Dedifferentiated amniotic fluid mesenchymal stem cell (primary cell): ENCODE results near the gene PLEK2.

ENCODE experiments used
- DNase-seq: peaks from one replicate; pipeline ENCODE4 v3.0.0-alpha.2; 2016; ENCODE audit errors: extremely low spot score

The PLEK2 gene

DNA sequence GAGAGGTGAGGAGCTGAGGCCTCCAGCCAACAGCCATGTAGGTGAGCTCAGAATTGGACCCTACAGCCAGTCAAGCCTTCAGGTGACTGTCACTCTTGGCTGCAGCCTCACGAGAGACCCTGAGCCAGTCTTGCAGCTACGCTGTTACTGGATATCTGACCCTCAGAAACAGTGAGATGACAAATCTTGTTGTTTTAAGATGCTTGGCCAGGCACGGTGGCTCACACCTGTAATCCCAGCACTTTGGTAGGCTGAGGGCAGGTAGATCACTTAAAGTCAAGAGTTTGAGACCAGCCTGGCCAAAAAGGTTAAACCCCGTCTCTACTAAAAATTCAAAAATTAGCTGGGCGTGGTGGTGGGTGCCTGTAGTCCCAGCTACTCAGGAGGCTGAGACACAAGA lies 6.2 kb downstream of the PLEK2 start:
- DNase-seq = no peak

DNA sequence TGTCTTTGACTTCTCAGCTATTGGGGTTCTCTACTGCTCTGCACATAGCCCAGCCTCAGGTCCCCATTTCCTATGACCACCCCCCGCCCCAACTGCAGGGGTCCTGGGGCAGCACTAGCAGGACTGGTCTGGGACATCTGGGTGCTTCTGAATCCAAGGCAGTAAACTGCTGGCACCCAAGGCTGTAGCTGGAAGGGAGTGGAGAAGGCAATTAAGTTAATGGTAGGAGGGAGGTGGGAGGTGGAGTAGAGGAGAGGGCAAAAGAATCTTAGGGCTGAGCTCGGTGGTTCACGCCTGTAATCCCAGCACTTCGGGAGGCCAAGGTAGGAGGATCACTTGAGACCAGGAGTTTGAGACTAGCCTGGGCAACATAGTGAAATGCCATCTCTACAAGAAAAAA lies 11.5 kb downstream of the PLEK2 start:
- no peak for DNase-seq

GRCh38 chr14:67397536-67397935 lies 14.4 kb downstream of the PLEK2 start:
- DNase-seq = no peak

- no peak for DNase-seq
Measured at GRCh38 chr14:67396381-67396970, 15.5 kb downstream of the PLEK2 start.

- no peak for DNase-seq
Measured at GRCh38 chr14:67395876-67396189, 16.1 kb downstream of the PLEK2 start.

DNA sequence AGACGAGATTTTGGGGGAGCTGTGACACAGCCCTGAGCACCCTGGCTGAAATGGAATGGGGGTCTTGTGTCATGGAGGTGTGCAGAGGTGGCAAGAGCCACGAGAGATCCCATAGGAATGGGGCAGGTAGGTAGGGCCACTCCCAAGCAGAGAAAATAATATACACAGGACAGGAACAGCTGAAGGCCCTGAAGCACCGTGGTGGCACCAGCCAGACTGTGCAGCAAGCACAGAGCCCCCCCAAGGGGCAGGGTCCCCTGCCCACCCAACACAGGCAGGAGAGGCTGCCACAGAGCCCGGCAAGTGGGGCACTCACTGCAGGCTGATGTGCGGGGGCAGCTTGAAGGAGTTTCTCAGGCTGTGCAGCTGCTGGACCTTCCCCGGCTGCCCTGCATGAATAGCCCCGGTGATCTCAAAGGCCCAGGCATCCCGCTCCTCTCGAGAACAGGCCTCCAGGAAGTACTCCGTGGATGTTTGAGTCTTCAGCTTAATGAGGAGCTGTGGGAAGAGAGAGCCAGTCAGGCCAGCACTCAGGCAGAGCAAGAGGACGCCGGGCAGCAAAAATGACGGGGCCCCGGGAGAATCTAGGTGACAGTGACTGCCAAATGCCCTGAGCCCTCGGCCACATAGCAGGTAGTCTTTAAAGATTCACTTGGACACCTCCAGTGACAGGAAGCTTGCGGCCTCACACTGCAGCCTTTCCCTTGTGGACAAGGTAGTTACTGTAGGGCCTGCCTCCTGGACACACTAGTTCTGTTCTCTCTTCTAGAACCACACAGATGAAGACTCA lies 16.7 kb downstream of the PLEK2 start:
- DNase-seq = no peak

- DNase-seq = no peak
Measured at GRCh38 chr14:67393689-67394088, 18.3 kb downstream of the PLEK2 start.

DNA sequence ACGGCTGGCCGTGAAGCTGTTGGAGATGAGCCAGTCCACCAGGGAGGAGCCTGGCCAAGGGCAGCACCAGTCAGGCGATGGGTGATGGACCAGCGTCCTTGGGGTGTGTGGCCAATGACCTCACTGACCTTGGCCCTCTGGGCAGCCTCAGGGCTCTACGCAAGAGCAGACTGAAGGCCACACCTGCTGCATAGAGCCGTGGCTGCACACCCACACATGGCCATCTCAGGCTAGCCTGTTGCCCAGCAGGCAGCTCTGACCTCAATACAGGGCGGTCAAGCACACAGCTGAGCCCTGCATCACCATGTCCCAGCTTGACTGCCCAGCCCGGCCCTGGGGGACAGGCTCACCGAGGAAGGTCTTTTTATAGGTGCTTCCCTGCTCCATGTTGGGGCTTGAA lies 19.2 kb downstream of the PLEK2 start:
- DNase-seq = no peak

- DNase-seq = no peak
Measured at GRCh38 chr14:67392123-67392522, 19.8 kb downstream of the PLEK2 start.

- DNase-seq = no peak
Measured at GRCh38 chr14:67391268-67391667, 20.7 kb downstream of the PLEK2 start.

DNA sequence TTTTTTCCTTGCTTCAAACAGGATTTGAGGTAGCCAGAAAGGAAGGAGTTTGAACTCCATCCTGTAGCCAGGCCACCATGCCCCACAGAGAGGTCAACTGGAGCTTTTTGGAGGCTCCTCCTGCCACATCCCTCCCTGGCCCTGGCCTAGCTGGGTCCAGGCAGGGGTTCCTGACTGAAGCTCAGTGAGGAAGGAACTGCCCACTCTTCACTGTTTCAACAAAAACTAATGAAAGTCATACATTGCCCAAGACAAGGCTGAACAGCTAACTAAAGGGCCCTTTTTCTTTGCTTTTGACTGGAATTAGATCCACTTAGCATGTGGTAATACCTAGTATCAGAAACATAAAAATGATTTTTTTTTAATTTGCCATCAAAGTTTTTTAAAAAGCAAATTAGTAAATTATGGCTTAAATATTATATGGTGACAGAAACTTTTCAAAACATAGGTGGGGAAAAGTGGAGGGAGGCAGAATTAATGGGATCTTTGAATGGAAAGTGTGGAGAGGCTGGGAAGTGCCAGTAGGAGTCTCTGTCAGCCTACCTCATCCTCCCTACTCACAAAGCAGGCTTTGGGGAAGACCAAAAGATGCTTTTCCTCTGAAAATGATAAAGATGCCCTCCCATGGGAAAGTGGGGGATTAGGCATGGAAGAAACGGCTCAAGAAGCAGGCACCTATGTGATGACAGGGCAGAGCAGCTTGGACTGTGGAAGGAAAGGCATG lies 22.0 kb downstream of the PLEK2 start:
- no peak for DNase-seq

DNA sequence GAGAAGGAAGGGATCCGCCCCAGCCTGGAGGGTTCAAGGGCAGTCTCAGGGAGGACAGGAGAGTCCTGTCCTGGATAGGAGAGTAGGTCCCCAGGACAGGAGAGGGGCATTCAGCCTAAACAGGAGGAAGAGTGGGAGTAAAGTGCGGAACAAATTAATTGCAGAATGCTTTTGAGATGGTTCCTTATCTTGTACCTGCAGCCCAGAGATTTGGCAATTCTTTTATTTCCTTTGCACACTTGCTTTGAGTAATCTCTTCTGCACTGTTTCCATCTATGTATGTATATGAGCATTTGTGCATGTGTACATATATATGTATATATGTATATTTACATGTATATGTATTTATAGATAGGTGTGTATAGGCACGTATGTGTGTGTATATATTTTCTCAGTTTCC lies 22.7 kb downstream of the PLEK2 start:
- no peak for DNase-seq

GRCh38 chr14:67387195-67387594 lies 24.8 kb downstream of the PLEK2 start:
- DNase-seq = no peak

GRCh38 chr14:67385618-67386017 lies 26.3 kb downstream of the PLEK2 start:
- DNase-seq = no peak

DNA sequence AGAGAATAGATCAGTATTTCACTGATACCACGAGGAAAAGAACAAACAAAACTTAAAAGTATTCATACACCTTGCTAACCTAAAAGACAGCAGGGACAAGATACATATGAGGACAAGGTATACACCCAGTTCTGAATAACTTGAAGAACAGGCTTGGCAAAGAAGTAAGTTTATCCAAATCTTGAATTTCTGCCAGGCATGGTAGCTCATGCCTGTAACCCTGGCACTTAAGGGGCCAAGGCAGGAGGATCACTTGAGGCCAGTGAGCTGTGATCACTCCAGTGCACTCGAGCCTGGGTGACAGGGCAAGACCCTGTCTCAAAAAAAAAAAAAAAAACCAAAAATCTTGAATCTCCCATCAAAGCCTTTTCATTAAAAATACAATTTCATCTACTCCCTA lies 26.8 kb downstream of the PLEK2 start:
- no peak for DNase-seq

DNA sequence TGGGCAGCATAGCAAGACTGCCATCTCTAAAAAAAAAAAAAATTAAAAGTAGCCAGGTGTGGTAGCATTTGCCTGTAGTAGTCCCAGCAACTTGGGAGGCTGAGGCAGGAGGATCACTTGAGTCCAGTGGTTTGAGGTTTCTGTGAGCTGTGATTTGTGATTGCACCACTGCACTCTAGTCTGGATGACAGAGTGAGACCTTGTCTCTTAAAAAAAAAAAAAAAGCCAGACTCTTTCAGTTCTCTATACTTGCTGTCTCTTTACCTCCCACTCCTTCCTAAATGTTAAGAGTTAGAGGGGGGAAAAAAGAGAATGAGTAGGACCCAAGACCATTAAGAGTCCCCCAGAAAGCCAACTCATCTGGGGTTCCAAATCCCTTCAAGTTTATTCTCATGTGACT lies 34.0 kb downstream of the PLEK2 start:
- DNase-seq = no peak

GRCh38 chr14:67373347-67373746 lies 38.6 kb downstream of the PLEK2 start:
- no peak for DNase-seq

GRCh38 chr14:67372833-67373232 lies 39.1 kb downstream of the PLEK2 start:
- no peak for DNase-seq

GRCh38 chr14:67371247-67372148 lies 40.5 kb downstream of the PLEK2 start:
- no peak for DNase-seq

GRCh38 chr14:67370830-67371229 lies 41.1 kb downstream of the PLEK2 start:
- DNase-seq = no peak

DNA sequence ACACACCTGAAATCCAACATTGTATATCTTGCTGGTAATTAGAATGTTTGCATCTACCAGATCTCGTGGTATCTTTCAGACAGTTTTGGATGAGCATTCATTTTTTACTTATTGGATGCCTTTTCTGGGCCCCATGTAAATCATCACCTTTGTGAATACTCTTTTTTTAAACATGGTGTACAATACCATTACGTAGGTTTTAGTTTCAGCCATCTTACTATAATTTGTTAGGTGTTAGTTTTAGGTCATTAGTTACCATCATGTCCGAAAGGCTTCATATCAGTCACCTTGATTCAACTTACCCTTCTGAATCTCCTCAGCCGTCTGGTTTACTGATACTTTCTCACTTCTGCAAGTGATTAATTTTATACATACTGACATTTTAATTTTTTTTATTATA lies 46.5 kb downstream of the PLEK2 start:
- no peak for DNase-seq
